GM12874 (cell line): ENCODE measurements around the gene ASPDH.

Source experiments
- CTCF ChIP-seq: IDR thresholded peaks from 2 replicates; pipeline ENCODE4 v1.5.1; 2011; ENCODE audit warnings: low read depth, mild to moderate bottlenecking, control low read depth, low read length, moderate library complexity; ENCODE audit not compliant: insufficient read depth

ASPDH gene

DNA sequence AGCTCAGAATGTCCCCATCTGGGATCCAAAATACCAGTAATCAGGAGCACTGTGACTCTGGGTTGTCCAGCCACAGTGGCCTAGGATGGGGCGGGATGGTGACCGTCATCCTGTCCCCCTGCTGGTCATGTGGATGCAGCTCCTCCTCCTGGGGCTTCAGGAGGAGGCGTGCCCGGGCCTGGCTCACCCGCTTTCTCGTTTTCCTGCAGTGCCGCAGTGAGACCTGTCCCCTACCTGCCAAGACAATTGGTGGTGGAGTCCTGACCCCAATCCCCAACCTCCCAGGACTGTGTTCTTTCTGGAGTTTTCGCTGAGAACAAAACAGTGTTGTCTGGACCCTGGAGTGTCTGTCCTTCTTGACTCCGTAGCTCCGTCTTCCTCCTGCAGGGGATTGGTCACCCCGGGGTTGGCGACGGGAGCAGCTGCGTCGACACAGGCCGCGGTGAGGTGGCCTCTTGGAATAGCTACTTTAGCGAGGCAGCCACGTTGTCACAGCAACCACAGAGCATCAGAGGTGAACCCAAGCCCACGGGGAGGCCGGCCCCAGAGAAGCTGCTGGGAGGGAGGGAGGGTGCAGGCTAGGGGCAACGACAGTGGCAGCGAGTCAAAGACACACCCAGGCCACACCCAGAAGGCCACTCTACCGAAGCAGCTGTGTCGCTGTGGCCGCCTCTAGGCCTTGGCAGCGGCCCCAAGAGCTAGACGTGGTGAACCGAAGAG lies 47.6 kb downstream of the ASPDH start:
- peak; percentile 24; the same call in 1 of the 2 replicates for TF ChIP-seq CTCF

- TF ChIP-seq CTCF: no peak
These were observed 48.7 kb downstream of the ASPDH start for GRCh38 chr19:50465000-50465399.

GRCh38 chr19:50464348-50464747 lies 49.4 kb downstream of the ASPDH start:
- no peak for TF ChIP-seq CTCF

DNA sequence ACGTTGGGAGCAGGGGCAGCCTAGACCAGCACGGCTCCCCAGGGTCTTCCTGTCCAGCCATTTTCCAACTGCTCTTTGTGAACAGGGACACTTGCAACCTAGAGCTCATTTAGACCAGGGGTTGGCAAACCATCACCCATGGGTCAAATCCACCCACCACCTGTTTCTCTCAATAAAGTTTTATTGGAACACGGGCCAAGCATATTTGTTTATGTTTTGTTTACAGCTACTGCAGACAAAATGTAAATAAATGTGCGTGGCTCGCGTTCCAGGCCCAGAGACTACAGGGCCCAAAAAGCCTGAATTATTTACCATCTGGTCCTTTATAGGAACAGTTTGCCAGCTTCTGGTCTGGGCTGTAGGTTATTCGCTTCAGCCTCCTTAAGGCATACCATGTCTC lies 50.7 kb downstream of the ASPDH start:
- no peak for TF ChIP-seq CTCF
